Measurements from ENCODE around the gene CPXM2. TPM values are rescaled to one million over a fixed set of nuclear protein-coding genes. Genes with fewer than 3 reads are reported as not detected.

The CPXM2 gene
- total RNA-seq, 1 donor from 2014 or later, result 12.1 TPM

Other genes with a start within 250 kb of the CPXM2 start
- gene GPR26, start 225.5 kb downstream of the CPXM2 start, total RNA-seq, result 0.55 and 0.71 TPM in 2 replicates
- 18.1 and 24.2 TPM in 2 replicates for gene CHST15, start 201.8 kb upstream of the CPXM2 start, total RNA-seq

All from kidney epithelial cell (primary cell).